Fibroblast of skin of abdomen (primary cell): Measurements from ENCODE around the gene LGALS3.

ENCODE experiments used
- DNase-seq: peaks from one replicate; pipeline ENCODE4 v3.0.0-alpha.2; 2013

Gene LGALS3

DNA sequence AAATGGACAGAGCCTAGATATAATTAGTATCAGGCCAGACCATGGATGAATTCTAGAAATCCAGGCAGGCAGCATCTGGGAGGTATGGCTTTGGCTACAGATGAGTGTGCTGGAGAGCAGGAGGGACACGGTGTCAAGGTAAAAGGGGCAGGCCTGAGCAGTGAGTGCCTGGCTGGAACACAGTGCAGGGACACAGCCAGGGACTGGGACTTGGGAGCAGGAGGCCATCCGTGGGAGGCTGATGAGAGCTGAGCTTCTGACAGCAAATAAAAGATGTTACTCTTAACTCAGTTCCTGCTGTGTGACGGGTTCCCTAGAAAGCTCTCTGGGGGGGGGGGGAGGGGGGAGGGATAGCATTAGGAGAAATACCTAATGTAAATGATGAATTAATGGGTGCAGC is 13.6 kb upstream of the LGALS3 start:
- DNase-seq = no peak

DNA sequence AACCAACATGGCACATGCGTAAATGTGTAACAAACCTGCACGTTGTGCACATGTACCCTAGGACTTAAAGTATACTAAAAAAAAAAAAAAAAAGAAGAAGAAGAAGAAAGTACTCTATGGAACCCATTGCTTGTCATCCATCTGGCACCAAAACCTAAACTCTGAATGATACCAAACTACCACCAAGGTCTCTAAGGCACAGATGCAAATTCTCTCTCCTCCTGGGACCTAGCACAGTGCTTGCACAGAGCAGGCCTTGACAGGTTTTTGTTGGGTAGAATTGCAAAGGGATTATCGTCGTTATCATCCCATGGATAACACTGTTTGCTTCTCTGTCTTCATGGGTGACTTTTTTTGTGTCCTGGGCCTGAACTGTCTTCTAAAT is 13.2 kb upstream of the LGALS3 start:
- DNase-seq = no peak

DNA sequence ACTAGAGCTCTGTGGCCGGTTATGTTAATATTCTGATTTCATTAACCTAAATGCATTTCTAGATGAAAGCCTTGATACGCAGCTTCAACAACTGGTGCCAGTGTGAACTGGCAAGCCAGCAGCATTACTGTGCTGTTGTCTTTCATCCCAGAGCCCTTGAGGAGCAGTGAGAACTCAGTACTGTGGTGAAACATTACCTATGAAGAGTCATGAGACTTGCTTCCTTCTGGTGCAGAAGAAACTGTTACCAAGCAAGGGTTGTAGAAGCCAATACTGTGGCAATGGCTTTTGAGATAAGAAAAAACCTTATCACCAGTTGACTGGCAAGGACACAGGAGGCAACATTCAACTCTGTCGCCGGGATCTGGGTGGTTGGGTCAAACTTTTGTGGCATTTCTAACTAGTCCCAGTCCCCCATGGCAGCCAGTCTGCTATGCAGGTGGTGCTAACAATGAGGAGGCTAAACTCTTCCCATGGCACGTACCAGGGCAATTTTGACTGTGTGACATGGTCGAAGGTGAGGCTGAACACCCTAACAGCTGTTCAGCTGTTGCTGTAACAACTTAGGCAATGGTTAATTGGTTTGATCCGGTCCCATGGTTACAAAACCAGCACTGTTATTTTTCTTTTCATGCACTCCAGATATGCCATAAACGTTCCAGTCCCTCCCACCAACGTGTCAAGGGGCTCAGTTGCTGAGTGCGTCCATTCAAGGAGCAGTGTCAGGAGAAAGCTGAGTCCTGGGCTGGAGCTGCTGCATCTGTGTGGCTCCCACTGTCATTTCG is 12.6 kb upstream of the LGALS3 start:
- DNase-seq = no peak

DNA sequence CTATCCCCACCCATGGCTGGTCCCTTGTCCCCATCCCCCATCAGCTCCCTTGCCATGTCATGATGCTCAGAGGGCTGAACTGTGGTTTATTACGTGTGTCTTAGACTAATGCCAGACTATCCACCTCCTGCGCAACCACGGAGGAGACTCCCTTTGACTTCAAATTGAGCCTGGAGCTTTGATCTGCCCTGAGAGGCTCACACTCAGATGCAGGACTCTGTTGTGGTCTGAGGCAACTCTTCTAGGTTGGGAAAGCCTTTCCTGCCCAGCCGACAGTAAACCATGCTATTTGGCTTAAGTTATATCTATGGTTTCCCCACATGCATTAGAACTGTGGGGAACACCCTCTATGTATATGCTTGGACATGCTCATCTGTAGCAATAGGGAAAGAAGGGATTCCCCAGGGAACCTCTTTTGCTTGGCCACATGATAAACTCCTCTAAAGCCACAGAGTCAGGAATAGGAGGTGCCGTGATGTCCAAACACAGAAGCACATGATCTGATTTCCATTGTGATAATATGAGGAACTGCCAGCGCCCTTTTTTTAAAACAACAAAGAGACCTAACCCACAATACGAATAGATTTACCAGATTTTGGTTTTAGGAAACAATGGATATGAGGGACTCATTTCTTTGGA is 11.1 kb upstream of the LGALS3 start:
- DNase-seq = no peak

DNA sequence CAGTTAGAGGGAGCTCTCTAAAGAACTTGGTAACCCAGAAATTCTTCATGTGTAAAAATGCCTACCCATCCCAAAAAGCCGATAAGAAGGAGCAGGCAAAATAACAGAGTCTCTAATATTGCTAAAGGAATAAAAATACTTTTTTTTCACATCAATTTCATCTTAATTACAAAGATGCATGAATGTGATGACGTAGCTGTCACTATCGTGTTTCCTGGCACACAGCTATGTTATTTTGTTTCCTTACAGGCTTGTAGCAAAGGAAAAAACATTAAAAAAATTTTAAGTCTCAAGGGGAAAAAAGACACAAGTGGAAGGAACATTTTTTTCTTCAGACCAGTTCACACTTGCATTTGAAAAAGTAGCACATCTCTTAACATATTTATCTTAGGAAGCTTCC is 10.3 kb upstream of the LGALS3 start:
- DNase-seq = no peak

DNA sequence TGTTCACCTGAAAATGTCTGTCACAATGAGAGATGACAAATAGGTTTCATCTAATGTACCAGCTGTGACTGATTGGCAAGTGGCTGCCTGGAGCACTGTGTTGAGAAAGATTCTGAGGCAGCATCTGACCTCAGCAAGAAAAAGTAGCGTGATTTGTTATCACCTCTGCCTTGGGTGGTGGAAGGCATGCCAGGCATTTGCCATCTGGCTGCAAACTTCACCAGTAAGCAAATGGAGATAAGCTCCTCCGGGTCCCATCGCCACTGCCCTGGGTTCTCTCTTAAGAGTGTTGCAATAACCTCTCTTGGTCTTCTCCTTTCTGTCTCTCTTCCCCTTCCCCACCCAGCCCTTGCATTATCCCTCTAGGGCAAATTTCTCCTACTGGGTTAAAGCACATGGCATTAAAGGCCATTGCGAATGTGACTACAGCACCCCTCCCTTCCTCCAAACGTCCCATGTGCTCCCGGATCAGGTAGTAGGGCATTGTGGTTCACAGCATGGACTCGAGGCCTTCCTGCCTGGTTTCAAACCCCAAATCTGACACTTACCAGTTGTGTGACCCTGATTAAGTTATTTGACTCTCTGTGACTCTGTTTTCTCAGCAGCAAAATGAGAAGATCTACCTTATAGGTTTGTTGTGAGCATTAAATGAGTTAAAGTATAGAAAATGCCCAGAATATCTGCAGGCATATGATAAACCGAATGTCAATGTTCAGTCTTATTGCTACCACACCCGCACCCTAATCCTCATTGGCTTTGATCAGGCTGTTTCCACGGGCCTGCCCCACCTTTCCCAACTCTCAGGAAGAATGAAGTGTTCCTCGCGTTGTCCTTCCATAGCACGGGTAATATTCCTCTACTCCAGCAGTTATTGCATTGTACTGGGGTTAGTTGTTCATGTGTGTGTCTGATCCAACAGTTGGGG is 8.2 kb upstream of the LGALS3 start:
- no peak for DNase-seq

DNA sequence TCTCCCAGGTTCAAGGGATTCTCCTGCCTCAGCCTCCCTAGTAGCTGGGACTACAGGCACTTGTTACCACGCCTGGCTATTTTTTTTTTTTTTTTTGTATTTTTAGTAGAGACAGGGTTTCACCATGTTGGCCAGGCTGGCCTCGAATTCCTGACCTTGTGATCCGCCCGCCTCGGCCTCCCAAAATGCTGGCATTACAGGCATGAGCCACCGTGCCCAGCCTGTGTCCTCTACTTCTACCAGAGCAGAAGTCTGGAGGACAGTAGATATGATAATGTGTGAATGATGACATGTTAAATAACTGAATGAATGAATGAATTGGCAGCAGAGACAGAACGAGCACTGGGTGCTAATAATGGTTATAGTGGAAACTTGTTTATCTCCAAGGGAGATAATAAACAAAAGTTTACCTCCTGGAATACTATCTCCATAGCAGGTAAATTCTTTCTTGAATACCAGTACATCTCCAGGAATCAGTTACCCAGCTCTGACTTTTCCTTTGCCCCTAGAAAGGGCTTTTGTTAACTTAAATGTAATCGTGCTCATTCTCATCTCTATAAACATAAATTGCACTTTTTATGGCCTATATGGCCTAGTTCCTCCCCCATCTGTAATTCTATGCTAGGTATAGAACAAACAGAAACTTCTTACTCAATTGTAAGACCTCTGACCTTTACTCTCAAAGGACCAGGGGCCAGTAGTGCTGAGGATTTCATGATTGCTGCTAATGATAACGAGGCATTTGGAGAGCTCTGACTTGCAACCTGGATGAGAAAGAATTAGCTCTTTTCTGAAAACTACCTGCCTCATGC is 7.2 kb upstream of the LGALS3 start:
- no peak for DNase-seq

DNA sequence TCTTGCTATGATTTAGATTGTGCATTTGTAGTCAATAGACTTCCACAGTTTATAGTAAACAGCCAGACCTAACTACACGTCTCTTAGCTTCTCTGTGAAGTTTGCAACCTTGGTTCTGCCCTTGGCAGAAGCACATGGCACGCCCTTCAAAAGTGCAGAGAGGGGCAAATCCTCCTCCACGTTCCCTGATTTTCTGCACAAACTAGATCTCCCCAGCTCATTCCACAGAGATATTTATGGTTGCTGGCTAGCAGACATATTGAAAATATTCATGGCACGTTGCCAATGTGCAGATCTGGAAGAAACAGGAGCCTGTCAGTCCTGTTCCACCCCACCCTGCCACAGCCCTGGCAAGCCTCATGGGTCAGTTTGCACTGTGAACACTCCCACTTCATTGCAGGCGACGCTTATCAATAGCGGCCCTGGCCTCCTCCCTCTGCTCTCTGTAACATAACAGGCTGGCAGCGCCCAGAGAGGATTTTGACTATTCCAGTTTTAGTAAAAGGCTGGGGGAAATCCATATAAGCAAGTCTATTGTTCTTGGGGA is 6.5 kb upstream of the LGALS3 start:
- DNase-seq = peak; percentile 49

DNA sequence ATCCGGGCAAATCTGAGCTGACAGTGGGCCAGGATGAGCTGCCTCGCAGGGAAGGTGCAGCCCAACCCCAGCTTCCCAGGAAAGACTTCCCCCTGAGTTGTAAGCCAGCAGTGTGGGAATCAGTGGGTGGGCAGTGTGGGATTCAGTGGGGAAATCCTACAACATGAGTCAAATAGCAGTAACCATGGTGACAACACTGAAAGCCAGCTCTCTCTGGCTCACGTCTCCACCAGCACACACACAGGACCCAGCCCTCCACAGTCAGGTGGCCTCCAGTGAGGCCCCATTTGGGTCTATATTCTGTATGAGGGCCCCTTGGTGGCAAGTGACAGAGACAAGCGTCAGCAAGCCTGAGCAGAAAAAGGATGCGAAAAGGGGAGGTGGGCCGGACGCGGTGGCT is 6.0 kb upstream of the LGALS3 start:
- peak; percentile 91 for DNase-seq

DNA sequence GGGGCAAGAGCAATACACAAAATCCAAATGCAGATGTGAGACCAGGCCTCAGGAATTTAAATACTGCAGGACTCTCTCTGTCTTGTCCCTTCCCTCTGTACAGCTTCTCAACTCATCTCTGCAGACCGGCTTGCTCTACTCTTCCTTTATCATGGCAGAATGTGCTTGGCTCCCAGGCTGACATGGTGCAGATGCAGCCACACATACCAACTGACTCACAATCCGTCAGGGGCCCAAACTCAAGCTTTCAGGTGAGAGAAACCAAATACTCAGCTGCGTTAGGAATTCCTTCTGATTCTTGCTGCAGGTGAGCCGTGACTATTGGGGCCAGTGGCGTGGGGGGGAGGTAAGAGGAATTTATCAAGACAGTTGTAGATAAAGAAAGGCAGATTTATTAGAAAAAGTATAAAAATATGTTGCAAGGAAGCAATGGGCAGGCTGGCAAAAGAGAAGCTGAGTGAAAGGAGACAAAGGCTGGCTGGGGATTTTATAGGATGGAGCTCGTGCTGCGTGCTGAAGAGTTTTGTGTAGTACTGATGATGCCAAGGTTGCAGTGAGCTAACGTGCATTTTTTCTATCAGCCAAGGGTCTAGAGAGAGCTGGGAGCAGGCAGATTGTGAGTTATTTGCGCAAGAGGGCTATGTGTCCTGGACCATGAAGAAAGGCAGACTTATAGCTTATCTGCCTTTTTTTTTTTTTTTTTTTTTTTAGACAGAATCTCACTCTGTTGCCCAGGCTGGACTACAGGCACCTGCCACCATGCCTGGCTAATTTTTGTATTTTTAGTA is 5.0 kb upstream of the LGALS3 start:
- no peak for DNase-seq

DNA sequence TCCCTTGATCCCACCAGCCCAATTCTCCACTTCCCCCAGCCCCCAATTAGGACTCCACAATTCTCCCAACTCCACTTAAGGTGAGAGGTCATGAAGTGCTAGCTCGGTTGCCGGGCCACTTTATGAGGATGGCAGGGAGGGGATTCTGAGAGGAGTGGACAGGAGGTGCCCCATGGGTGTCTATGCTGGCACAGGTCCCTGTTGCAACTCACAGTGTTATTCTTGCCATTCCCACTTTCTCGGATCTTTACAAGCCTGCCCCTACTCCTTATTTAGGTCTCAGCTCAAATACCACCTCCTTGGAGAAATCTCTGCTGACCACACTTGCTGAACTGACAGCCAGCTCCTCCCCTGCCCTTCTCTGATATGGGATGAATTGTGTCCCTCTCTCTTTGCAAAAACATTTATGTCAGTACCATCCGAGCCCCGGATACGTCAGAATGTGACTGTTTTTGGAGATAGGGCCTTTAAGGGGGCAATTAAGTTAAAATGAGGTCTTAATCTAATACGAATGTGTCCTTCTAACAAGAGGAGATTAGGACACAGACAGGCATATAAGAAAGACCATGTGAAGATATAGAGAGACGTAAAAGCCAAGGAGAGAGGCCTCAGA is 4.2 kb upstream of the LGALS3 start:
- no peak for DNase-seq

DNA sequence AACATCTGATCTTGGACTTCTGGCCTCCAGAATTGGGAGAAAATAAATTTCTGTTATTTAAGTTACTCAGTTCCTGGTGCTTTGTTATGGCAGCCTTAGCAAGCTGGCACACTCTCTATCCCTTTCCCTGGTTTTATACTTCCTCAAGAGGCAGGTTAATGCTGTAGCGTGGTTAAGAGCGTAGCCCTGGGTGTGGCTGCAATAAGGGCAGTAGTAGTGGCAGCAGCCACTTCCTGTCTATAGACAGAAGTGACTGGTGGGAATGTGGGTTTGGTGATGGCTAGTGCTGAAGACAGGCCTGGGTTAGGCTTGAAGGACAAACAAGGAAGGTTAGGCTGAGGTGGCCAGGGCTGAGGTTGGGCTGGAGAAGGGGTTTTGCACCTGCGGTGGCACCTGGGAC is 3.6 kb upstream of the LGALS3 start:
- DNase-seq = no peak

DNA sequence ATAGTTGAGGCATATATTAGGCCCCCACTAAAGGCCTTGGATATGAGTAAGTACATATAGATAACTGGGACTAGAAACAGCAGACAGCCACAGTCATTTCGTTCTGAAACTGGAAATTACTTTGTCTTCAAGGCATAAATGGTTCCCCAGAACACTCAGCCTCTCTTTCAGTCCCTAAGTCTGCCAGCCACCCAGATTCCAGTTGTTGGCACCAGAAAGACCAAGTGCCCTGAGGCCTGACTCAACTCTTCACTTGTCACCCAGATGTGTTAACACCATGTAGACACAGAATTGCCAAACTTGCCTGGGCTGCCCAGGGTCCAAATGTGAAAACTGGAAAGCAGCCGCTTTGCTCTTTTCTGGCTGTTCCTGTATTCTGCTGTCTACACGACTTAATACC is 3.0 kb upstream of the LGALS3 start:
- no peak for DNase-seq

DNA sequence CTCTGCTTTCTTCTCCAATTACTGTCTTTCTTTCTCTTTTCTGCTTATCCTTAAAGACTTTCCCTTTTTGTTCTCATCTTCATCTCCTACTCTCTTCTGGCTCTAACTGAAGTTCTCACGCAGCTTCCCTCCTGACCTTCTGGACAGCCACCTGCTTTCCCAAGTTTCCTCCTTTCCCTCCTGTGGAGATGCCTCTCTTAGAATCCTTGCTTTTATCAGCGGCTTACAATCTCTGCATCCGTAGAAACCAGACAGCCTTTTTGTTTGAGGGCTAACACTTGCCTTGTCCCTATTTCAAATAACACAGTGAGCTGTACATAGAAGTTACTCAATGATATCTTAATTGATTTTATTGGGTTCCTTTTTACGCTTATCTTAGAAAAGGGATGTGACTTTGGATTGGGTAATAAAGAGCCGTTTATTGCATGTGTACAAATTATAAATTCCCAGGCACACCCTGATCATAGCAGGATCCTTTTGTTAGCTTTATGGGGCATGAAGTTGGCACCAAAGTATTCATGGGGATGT is 2.1 kb upstream of the LGALS3 start:
- DNase-seq = no peak

DNA sequence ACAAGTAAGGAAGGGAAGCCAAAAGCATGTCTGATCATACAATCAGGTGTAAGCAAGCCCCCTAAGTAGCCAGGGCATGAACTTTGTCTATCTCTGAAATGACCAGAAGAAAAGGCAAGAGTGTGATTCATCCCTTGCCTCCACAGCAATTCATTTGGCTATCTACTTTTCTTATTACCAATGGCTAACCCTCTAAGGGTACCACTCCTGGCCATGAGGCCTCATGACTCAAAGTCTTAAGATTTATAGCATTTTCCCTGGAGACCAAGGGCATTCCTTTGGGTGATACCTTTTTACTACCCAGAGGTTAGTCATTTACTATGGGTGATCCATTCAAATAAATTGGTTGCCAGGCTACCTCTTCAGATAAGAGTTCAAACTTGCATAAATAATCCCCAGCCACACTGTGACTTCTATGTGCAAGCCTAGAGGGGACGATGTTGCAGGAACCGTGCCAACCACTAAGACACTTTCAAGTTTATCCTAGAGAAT is 1.5 kb upstream of the LGALS3 start:
- DNase-seq = no peak

DNA sequence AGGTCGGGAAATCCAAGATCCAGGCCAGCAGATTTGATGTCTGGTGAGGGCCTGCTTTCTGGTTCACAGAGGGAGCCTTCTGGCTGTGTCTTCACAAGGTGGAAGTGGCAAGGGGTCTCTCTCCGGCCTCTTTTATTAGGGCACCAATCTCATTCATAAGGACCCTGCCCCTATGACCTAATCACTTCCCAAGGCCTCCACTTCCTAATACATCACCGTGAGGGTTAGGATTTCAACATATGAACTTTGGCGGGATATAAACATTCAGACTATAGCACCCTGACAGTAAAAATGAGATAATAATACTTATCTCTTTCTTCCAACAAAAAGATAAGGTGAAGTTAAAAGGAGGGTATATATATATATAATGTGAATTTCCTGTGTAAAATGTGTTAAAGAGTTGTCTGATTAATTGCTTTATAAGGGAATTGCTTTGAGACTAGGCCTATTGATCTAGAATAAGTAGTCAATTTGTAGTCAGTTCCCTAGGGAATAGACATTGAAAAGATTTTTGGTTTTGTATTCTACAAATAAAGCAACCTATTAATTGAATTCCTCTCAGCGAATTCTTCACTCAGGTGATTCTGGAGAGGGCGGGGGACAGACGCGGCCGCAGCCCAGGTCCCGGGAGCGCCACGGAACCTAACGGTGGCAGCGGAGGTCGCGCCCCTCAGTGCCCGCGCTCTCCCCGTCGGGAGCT is 516 bp upstream of the LGALS3 start:
- DNase-seq = no peak

DNA sequence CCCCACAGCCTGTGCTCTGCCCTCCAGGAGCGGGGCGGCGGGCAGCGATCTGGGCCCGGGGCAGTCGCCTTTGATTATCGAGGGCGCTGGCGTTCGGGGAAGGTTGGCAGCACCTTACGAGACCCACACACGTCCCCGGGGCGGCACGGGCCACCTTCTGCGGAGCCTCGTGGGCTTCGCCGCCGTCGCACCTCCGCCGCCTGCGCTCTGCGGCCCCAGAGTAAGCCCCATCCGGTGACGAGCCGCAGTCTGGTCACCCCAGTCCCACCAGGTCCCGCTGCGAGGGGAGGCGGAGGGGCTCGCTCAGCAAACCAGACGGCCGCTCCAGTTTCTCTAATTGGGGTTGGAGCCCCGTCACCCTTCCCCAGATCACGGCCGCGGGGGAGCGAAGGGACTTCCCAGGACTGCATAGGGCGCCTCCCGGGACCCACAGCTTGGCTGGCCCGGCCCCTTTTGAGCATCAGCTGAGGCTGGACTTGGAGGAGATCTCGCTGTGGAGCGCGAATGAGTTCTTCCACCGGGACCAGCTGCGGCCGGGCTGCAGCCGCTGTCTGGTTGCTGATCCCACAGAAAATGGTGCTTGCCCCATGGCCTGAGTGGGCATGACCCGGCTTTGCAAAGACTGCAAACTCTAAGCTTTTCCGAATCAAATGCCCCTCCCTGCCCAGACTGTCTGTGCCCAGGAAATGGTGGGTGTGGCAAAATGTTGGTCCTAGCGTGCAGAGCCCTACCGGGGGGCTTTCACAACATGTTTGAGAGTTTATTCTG is 560 bp downstream of the LGALS3 start:
- DNase-seq = peak; percentile 64

DNA sequence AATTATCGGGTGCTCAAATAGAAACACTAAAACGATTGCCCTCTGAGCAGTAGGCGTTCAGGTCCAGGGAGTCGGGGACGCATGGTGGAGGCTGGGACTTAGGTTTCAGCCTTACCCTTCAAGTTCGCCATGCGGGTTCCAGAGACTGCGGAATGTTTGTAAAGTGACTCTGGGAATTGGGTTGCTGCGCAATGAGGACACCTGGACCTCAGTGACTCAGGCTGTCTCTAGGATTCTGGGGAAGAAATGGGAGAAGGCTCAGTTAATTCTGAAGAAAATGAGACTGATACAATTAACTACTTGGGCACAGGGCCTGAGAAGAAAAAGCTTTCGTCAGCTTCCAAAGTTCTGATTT is 1.1 kb downstream of the LGALS3 start:
- no peak for DNase-seq
